ENCODE results near the gene PIAS2.

- TF ChIP-seq, protein P1, sequence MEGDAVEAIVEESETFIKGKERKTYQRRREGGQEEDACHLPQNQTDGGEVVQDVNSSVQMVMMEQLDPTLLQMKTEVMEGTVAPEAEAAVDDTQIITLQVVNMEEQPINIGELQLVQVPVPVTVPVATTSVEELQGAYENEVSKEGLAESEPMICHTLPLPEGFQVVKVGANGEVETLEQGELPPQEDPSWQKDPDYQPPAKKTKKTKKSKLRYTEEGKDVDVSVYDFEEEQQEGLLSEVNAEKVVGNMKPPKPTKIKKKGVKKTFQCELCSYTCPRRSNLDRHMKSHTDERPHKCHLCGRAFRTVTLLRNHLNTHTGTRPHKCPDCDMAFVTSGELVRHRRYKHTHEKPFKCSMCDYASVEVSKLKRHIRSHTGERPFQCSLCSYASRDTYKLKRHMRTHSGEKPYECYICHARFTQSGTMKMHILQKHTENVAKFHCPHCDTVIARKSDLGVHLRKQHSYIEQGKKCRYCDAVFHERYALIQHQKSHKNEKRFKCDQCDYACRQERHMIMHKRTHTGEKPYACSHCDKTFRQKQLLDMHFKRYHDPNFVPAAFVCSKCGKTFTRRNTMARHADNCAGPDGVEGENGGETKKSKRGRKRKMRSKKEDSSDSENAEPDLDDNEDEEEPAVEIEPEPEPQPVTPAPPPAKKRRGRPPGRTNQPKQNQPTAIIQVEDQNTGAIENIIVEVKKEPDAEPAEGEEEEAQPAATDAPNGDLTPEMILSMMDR (IDR thresholded peaks at IDR 0.05), result no peak
- TF ChIP-seq POLR2AphosphoS5 (IDR thresholded peaks at IDR 0.05; ENCODE audit: low read depth, low read length) (no peak), SIN3A (IDR thresholded peaks at IDR 0.05; ENCODE audit: borderline replicate concordance, insufficient read depth, low read depth, low read length) (no peak)
These were observed 149.0 kb downstream of the PIAS2 start for GRCh38 chr18:46768166-46768921.
